ENCODE measurements around the gene TBRG1.
A peak's percentile ranks its signal among the peaks of the same experiment; 100 is the strongest.
"Not testable (repeated sequence)": the region's sequence is repeated elsewhere in the genome, so short reads cannot be mapped to it uniquely, and the experiment has no call there.

TBRG1 gene

GRCh38 chr11:124600621-124601320 lies 21.9 kb upstream of the TBRG1 start:
- no peak for DNase-seq (ENCODE audit: low read depth)
- H3K4me3 ChIP-seq (ENCODE audit: low read depth, low read length): no peak overlapping the region
- TF ChIP-seq CTCF (IDR thresholded peaks at IDR 0.05; ENCODE audit: low read depth, low read length, missing control alignments): no peak
- in situ Hi-C loops (cut with HindIII; ENCODE audit: low sequenced_read_pairs): no loop called here

- no peak for DNase-seq (ENCODE audit: low read depth)
- in situ Hi-C loops (cut with HindIII; ENCODE audit: low sequenced_read_pairs): no loop called here
- TF ChIP-seq CTCF (IDR thresholded peaks at IDR 0.05; ENCODE audit: low read depth, low read length, missing control alignments): no peak
- no peak overlapping the region for H3K4me3 ChIP-seq (ENCODE audit: low read depth, low read length)
Observed at GRCh38 chr11:124602193-124602592, 20.5 kb upstream of the TBRG1 start.

- in situ Hi-C loops (cut with HindIII; ENCODE audit: low sequenced_read_pairs); DNase-seq (ENCODE audit: low read depth); H3K4me3 ChIP-seq (ENCODE audit: low read depth, low read length): not testable (repeated sequence)
Observed at GRCh38 chr11:124602723-124603122, 19.9 kb upstream of the TBRG1 start.

DNA sequence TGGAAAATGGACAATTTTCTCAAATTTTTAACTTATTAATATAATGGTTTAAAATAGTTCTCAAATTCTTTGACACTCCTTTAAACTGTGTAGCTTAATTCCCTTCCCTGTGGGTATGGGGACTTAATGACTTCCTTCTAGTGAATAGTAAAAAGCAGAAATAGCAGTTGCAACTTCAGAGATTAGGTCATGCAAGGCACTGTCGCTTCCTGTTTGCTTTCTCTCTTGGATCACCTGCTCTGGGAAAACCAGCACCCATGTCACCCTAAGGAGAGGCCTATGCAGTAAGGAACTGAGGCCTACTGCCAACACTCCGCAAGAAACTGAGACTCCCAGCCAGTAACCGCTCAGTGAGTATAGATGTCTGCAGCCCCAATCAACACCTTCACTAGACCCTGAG lies 16.9 kb upstream of the TBRG1 start:
- in situ Hi-C loops (cut with HindIII; ENCODE audit: low sequenced_read_pairs): no loop called here

DNA sequence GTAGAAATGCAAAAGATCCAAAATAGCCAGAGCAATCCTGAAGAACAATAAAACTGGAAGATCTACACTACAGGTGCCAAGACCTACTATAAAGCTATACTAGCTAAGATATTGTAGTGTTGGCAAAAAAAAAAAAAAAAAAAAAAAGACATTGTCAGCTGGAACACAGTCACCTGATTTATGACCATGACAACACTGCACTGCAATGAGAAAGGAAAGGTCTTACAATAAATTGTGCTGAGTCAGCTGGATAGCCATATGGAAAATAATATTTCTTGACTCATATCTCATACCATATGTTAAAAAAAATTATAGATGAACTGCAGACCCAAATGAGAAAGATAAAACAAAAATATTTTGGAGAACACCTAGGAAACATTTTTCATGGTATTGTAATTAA lies 14.5 kb upstream of the TBRG1 start:
- no peak for DNase-seq (ENCODE audit: low read depth)
- in situ Hi-C loops (cut with HindIII; ENCODE audit: low sequenced_read_pairs): no loop called here
- no peak for TF ChIP-seq CTCF (IDR thresholded peaks at IDR 0.05; ENCODE audit: low read depth, low read length, missing control alignments)

More for the DNA sequence above, 16.9 kb upstream of the TBRG1 start:
- no peak for DNase-seq (ENCODE audit: low read depth)
- no peak overlapping the region for H3K4me3 ChIP-seq (ENCODE audit: low read depth, low read length)
- no peak for TF ChIP-seq CTCF (IDR thresholded peaks at IDR 0.05; ENCODE audit: low read depth, low read length, missing control alignments)

DNA sequence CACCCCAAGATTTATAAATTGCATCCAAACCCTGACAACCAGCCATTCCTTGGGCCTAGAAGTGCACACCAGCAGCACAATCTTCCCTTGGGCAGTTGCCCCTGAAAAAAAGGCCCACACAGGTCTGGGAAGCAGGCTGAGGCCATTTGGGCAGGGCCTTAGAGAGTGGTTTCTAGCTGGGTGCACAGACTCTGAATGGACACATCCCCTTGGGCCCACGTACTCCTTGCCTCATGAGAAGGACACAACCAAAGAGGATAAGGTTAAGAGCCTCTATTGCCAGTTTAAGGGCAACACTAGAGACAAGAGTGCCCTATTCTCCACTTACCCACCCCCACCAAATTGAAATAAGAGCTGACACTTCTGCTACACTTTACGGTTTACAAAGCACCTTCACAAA lies 12.4 kb upstream of the TBRG1 start:
- no peak for TF ChIP-seq CTCF (IDR thresholded peaks at IDR 0.05; ENCODE audit: low read depth, low read length, missing control alignments)
- no peak for DNase-seq (ENCODE audit: low read depth)
- in situ Hi-C loops (cut with HindIII; ENCODE audit: low sequenced_read_pairs): no loop called here
- H3K4me3 ChIP-seq (ENCODE audit: low read depth, low read length): no peak overlapping the region

More for the DNA sequence above, 14.5 kb upstream of the TBRG1 start:
- H3K4me3 ChIP-seq (ENCODE audit: low read depth, low read length): no peak overlapping the region

DNA sequence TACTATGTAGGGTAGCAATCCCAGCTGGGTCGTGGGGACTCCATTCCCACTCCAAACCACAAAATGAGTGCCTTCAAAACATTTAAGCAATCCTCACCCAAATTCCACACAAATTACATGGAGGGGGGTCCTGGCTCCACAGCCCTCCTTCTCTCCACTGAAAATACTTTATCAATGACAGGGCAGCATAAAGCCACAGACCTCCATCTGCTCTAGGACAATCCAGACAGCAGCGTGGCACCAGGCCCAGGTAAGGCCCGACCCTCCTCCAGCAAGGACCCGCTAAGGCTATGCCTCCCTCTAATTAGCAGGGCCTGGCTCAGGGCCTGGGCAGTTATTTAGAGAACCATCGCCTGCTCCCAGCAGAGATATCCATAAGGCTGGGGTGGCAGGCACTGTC lies 11.6 kb upstream of the TBRG1 start, which contains the start of gene PANX3:
TSS of gene PANX3 (plus strand) at position 365 of the 400 bp plus-strand sequence. CDS start 129 bp downstream, outside the sequence.
- H3K4me3 ChIP-seq (ENCODE audit: low read depth, low read length): no peak within 1 kb of the TSS
- peak; percentile 51 for DNase-seq (ENCODE audit: low read depth)
- no peak for TF ChIP-seq CTCF (IDR thresholded peaks at IDR 0.05; ENCODE audit: low read depth, low read length, missing control alignments)
- in situ Hi-C loops (cut with HindIII; ENCODE audit: low sequenced_read_pairs): no loop called here

Data from astrocyte of the cerebellum (primary cell).